Astrocyte of the cerebellum (primary cell): ENCODE results near the gene LYRM9.

Experiments
- DNase-seq: peaks from one replicate; pipeline ENCODE4 v3.0.0-alpha.2; 2011; ENCODE audit warnings: low read depth
- H3K4me3 ChIP-seq: 2 replicates; pipeline ENCODE4 v1.5.1; 2011; ENCODE audit warnings: mild to moderate bottlenecking, low read depth, low read length, moderate library complexity
- in situ Hi-C: cut with HindIII; loops from 2 replicates; pipeline ENCODE4 v1.10.0; 2017; ENCODE audit warnings: low sequenced_read_pairs
- TF ChIP-seq, protein P1 (sequence below): IDR thresholded peaks from 2 replicates; pipeline ENCODE4 v1.5.1; 2012; ENCODE audit warnings: low read length, low read depth, moderate library complexity, mild to moderate bottlenecking; ENCODE audit errors: missing control alignments

LYRM9 gene

DNA sequence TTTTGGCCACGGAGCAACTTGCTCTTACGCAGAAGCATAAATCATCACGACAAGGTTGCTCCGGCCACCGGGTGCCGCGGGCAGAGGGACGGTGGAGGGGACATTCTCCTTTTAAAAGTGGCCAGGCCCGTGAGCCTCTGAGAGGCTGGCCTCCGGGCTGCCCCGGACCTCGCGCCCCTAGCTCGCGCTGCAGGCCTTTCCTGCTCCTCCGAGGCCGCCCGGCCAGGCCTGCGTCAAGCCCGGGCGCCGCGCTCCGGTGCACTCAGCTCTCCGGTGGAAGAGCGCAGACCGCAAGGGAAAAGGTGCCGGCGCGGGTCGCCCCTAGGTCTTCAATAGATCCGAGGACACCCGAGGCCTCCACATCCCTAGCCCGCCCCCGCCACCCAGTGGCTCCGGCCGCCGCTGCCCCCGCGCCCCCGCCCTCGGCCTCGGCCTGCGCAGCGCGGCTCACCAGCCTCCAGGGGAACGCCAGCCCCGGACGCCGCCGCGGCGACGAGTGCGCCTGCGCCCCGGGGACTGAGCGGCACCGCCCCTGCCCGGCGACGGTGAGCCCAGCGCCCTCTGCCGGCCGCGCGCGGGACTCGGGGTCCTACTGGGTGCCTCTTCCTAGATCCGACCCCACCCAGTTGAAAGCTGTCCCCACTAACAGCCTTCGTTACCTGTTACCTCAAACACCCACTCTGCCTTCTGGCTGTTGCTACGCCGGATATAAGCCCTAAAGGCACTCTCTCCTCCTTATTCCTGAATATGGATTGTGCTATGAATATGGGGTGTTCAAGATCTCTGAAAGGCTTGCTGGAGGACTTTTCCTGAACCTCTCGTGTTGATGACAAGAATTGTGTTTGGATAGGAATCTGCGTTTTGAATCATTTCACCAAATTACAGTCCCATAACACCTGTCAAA is at the start of gene LYRM9:
LYRM9 (minus strand) TSS at position 500 of the 904 bp plus-strand sequence. CDS start 10,671 bp downstream, outside the sequence.
- H3K4me3 ChIP-seq: peak within 1 kb of the TSS; percentile 53
- in situ Hi-C loops: no loop called here
- DNase-seq: peak; percentile 54
- TF ChIP-seq, protein P1, sequence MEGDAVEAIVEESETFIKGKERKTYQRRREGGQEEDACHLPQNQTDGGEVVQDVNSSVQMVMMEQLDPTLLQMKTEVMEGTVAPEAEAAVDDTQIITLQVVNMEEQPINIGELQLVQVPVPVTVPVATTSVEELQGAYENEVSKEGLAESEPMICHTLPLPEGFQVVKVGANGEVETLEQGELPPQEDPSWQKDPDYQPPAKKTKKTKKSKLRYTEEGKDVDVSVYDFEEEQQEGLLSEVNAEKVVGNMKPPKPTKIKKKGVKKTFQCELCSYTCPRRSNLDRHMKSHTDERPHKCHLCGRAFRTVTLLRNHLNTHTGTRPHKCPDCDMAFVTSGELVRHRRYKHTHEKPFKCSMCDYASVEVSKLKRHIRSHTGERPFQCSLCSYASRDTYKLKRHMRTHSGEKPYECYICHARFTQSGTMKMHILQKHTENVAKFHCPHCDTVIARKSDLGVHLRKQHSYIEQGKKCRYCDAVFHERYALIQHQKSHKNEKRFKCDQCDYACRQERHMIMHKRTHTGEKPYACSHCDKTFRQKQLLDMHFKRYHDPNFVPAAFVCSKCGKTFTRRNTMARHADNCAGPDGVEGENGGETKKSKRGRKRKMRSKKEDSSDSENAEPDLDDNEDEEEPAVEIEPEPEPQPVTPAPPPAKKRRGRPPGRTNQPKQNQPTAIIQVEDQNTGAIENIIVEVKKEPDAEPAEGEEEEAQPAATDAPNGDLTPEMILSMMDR: peak; percentile 81

DNA sequence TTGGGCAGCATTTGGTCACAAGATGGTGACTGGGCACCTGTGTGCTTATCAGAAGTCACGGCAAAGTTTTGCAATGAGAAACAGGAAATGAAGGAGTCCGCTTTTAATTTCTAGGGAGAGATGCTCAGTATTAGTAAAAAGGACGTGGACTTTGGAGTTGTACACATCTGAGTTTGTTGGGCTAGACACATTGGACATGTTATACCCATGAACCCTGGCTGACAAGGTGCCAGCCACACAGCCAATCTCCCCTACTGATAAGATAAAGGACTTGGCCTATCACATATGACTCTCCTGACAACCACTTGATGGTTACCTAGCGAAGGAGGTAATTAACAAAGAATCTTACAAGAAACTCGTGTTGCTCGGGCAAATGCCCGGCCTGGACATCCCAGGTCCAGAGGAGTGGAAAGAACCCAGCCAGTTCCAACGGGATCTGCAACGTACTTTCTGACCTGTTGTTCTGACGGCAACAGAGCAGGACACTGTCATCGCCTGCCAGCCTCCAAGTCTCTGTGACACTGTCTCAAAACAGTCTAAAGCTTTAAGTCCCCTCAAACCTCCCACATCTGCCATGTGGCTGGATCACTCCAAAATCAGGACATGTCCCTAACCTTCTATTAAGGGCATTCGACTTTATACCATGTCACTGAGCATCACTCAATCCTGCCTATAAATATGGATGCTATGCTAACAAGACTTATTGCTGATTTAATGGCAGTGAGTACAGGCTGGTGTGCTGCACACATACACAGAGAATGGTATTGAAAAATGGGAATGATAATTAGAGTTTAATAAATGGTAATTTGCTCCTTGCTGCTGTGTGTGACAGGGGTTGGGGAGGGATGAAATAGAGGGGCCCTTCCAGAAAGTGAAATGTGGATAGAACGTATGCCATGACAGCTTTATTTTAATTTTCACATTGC is 47.6 kb upstream of the LYRM9 start:
- no peak for DNase-seq
- no peak overlapping the region for H3K4me3 ChIP-seq
- in situ Hi-C loops: no loop called here
- TF ChIP-seq, protein P1: no peak

DNA sequence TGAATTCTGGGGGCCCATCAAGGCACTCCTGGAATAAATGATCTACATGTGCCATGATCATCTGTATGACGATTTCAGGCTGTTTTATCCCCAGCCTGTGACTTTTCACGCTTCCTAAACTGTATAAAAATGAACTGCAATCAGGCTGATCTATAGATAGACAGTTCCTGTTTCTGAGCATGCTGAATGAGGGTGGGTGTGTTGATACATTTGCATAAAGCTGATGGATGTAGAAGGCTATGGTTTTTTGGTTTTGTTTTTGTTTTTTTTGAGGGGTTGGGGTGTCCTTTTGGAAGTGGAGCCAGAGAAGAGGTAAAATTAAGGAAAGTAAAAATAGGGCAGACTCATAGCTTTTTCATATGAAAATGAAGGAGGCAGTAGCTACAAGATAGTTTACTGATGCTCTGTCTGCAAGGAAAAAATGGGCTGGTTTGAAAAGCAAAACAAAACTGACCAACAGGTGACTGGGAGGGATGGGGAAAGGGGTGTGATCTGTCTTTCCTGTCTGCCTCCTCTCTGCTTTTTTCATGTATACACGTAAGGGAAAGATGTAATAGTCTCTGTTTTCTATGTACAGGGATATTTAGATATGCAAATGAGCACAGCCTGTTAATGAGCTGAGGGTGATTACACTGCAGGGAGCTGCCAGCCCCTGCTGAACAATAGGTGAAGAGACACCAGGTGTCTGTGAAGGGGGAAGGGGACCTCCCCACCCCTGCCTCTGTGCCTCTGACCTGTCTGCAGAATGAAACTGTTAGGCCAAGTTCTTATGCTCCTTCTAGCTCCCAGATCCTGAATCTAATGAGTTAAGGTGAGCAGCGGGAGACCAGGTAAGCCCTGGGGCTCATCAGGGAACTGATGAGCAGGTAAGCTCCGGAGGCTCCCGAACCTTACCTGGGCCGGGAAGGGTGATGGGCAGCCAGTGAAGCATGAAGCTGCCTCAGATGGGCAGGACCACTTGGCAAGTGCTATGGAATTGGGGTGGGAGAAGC is 46.6 kb upstream of the LYRM9 start:
- in situ Hi-C loops: no loop called here
- H3K4me3 ChIP-seq: no peak overlapping the region
- TF ChIP-seq, protein P1: no peak
- DNase-seq: no peak

DNA sequence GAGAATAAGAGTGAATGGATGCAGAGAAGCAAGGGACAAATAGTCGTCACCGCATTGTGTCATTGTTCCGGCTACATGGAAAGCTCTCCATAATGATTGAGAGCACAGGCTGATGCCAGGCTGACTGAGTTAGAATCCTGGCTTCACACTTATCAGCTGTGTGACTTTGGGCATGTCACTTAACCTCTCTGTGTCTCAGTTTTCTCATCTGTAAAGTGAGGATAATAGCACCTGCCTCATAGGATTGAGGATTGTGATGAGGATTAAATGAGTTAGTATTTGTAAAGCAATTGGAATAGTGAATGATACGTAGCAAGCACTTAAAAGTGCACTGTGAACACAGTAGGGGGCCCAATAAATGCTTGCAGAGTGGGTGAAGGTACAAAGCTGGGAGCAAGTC is 45.7 kb upstream of the LYRM9 start:
- TF ChIP-seq, protein P1: no peak
- no peak overlapping the region for H3K4me3 ChIP-seq
- in situ Hi-C loops: no loop called here
- no peak for DNase-seq

DNA sequence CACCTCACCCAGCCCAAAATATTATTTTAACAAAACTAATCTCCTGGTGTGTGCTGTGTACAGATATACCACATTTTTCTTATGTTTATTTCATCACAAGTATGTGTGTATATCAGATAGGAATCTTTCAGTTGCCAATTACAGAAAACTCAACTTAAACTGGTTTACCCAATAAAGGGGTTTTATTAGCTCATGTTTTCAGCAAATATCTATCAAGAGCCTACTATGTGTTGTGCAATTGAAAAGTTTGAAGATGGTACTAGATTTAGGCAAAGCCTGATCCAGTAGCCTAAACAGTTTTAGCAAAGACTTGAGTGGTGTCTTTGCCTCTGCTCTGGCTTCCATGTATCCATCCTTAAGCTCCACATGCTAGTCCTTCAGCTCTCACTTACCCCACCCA is 45.1 kb upstream of the LYRM9 start:
- H3K4me3 ChIP-seq: no peak overlapping the region
- no peak for DNase-seq
- in situ Hi-C loops: no loop called here
- TF ChIP-seq, protein P1: no peak

DNA sequence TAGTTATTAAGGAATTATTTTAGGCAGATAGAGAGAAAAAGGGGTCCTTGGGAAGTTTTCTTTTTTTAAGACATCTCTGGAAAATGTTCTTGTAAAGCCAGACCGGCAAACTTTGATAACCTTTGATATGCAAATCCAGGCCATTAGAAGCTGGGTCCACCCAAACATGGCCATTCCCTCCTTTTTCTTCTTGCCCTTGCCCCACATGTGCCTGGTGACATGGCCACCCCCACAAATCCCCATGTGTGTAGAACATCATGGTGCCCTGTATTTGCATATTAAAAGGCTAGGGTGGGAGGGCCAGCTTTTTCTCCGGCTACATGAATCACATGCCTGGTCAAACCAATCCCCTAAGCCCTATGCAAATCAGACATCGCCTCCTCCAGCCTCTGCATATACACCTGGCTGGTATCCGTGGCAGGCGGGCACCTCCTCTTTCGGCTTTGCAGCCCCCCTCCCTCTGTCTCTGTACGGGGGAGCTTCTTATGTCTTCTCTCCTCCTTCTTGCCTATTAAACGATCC is 43.9 kb upstream of the LYRM9 start:
- TF ChIP-seq, protein P1: no peak
- DNase-seq: no peak
- in situ Hi-C loops: no loop called here
- H3K4me3 ChIP-seq: no peak overlapping the region
